Measurements from ENCODE around the gene KCNQ5. TPM values are rescaled to one million over a fixed set of nuclear protein-coding genes. Genes with fewer than 3 reads are reported as not detected.

The KCNQ5 gene
- total RNA-seq, 1 experiment from 2014 or later: 0.07 TPM

DNA sequence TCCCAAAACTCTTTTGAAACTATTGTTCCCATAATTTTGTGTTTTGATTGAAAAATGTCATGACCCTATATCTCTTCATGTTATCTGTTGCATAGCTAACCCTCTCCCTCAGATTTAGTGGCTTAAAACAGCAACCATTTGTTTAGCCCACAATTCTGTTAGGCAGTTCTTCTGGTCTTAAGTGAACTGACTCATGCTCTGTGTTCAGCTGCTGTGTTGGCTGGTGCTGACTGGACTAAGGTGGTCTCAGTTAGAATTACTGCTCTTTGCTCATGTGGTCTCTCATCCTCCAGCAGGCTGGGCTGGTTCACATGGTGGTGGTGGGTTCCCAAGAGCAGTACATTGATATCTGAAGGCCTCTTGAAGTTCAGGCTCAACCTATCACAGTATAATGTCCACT, 522.7 kb downstream of the KCNQ5 start:
- Mint-ChIP-seq H3K27ac (peak overlapping the region in 1 of 3 experiments; percentile 24; a peak in 1 of 7 replicates), H3K4me3 (no peak overlapping the region), H3K27me3 (ENCODE audit: low read depth) (no peaks in the 10 kb centered on the region; the same call in 1 of the 2 replicates), H3K36me3 (ENCODE audit: insufficient read depth in 1 of 3, low read depth in 3 of 3) (no peaks in the 10 kb centered on the region), H3K9me3 (no peaks in the 10 kb centered on the region), H3K4me1 (peaks cover 0 to 3% of the 10 kb centered on the region in 2 experiments; a peak in 1 of 4 replicates)
- no peak overlapping the region for H3T11ph ChIP-seq (ENCODE audit: low read length)
- H2AK5ac ChIP-seq (ENCODE audit: insufficient read length, low read length): no peak overlapping the region
- H3K56ac ChIP-seq (ENCODE audit: insufficient read length, low read depth, low read length): no peak overlapping the region
- no peaks in the 10 kb centered on the region for H4K20me1 ChIP-seq (ENCODE audit: control insufficient read depth, insufficient read depth, insufficient read length)
- H2BK15ac ChIP-seq (ENCODE audit: low read depth, low read length): no peak overlapping the region
- no peak overlapping the region for H2BK20ac ChIP-seq (ENCODE audit: low read depth, low read length, poor library complexity, severe bottlenecking)
- no peak overlapping the region for H4K5ac ChIP-seq (ENCODE audit: insufficient read length, low read depth, low read length)
- H3K23ac ChIP-seq (ENCODE audit: insufficient read length, low read depth, low read length): no peak overlapping the region
- H2BK120ac ChIP-seq (ENCODE audit: low read depth, low read length, poor library complexity, severe bottlenecking): no peak overlapping the region
- H4K91ac ChIP-seq (ENCODE audit: insufficient read length, low read depth, low read length): no peak overlapping the region
- no peak overlapping the region for H3K4me2 ChIP-seq (ENCODE audit: insufficient read depth, insufficient read length, low read length)
- no peaks in the 10 kb centered on the region for H3K79me2 ChIP-seq (ENCODE audit: insufficient read depth, low read length)
- no peak overlapping the region for H2AFZ ChIP-seq (ENCODE audit: low read length)
- H4K8ac ChIP-seq (replicated peaks; ENCODE audit: insufficient read length, low read depth, low read length): no peak overlapping the region
- no peak overlapping the region for H2BK12ac ChIP-seq (ENCODE audit: insufficient read length, low read depth, low read length)
- no peaks in the 10 kb centered on the region for H3K23me2 ChIP-seq (ENCODE audit: insufficient read length, low read depth, low read length, poor library complexity, severe bottlenecking)
- no peak for TF ChIP-seq CTCF (conservative IDR thresholded peaks at IDR 0.05)
- no peaks in the 10 kb centered on the region for H3K9me3 ChIP-seq (ENCODE audit: control insufficient read depth, low read depth, low read length)
- no peak overlapping the region for H2BK5ac ChIP-seq (ENCODE audit: insufficient read length, low read length)
- no peaks in the 10 kb centered on the region for H3K4me1 ChIP-seq (ENCODE audit: insufficient read depth, low read length)
- no peak overlapping the region for H3K9ac ChIP-seq (ENCODE audit: extremely low read depth, insufficient read length, low read length)
- no peaks in the 10 kb centered on the region for H3K79me1 ChIP-seq (ENCODE audit: insufficient read depth, low read depth, low read length, poor library complexity, severe bottlenecking)
- H3K27ac ChIP-seq (ENCODE audit: insufficient read length, low read depth, low read length): no peak overlapping the region
- no peaks in the 10 kb centered on the region for H3K27me3 ChIP-seq (ENCODE audit: insufficient read depth, low read length)
- no peak overlapping the region for H3K4ac ChIP-seq (ENCODE audit: low read depth, low read length)
- no peak for DNase-seq
- no peak overlapping the region for H3K14ac ChIP-seq (ENCODE audit: insufficient read depth, low read length)
- H3K18ac ChIP-seq (ENCODE audit: insufficient read length, low read depth, low read length): no peak overlapping the region

Measured in H9 (cell line).